ENCODE data around the gene ESD.
"Not testable (repeated sequence)": the region's sequence is repeated elsewhere in the genome, so short reads cannot be mapped to it uniquely, and the experiment has no call there.

Gene ESD

GRCh38 chr13:46796515-46797474 lies at the start of gene ESD:
Gene ESD, minus strand, starts transcription at chr13:46797161. Its CDS starts 5,748 bp downstream, at chr13:46791413.
- DNase-seq (ENCODE audit: low read depth), result peak; percentile 75

GRCh38 chr13:46846726-46847125 lies 49.8 kb upstream of the ESD start:
- no peak for DNase-seq (ENCODE audit: low read depth)

GRCh38 chr13:46845146-46845545 lies 48.2 kb upstream of the ESD start:
- DNase-seq (ENCODE audit: low read depth), result no peak

GRCh38 chr13:46844431-46844830 lies 47.5 kb upstream of the ESD start:
- no peak for DNase-seq (ENCODE audit: low read depth)

- DNase-seq (ENCODE audit: low read depth), result no peak
Observed at GRCh38 chr13:46839399-46839798, 42.4 kb upstream of the ESD start.

- no peak for DNase-seq (ENCODE audit: low read depth)
Observed at GRCh38 chr13:46834657-46835056, 37.7 kb upstream of the ESD start.

- no peak for DNase-seq (ENCODE audit: low read depth)
Observed at GRCh38 chr13:46831588-46832194, 34.7 kb upstream of the ESD start.

- DNase-seq (ENCODE audit: low read depth), result no peak
Observed at GRCh38 chr13:46830405-46831005, 33.5 kb upstream of the ESD start.

GRCh38 chr13:46822551-46822950 lies 25.6 kb upstream of the ESD start:
- DNase-seq (ENCODE audit: low read depth), result no peak

GRCh38 chr13:46817838-46818476 lies 21.0 kb upstream of the ESD start:
- no peak for DNase-seq (ENCODE audit: low read depth)

GRCh38 chr13:46817095-46817494 lies 20.1 kb upstream of the ESD start:
- no peak for DNase-seq (ENCODE audit: low read depth)

- no peak for DNase-seq (ENCODE audit: low read depth)
Observed at GRCh38 chr13:46816371-46816770, 19.4 kb upstream of the ESD start.

GRCh38 chr13:46812301-46812797 lies 15.4 kb upstream of the ESD start:
- DNase-seq (ENCODE audit: low read depth), result no peak

- no peak for DNase-seq (ENCODE audit: low read depth)
Observed at GRCh38 chr13:46810440-46810839, 13.5 kb upstream of the ESD start.

GRCh38 chr13:46804921-46805320 lies 8.0 kb upstream of the ESD start:
- not testable (repeated sequence) for DNase-seq (ENCODE audit: low read depth)

GRCh38 chr13:46804391-46804815 lies 7.4 kb upstream of the ESD start:
- DNase-seq (ENCODE audit: low read depth), result no peak

- no peak for DNase-seq (ENCODE audit: low read depth)
Observed at GRCh38 chr13:46803586-46803985, 6.6 kb upstream of the ESD start.

- no peak for DNase-seq (ENCODE audit: low read depth)
Observed at GRCh38 chr13:46801858-46802257, 4.9 kb upstream of the ESD start.

- DNase-seq (ENCODE audit: low read depth), result no peak
Observed at GRCh38 chr13:46799139-46799538, 2.2 kb upstream of the ESD start.

GRCh38 chr13:46797501-46798237 lies 708 bp upstream of the ESD start:
- DNase-seq (ENCODE audit: low read depth), result no peak

GRCh38 chr13:46796129-46796514 lies 839 bp downstream of the ESD start:
- no peak for DNase-seq (ENCODE audit: low read depth)

- DNase-seq (ENCODE audit: low read depth), result no peak
Observed at GRCh38 chr13:46795321-46795720, 1.6 kb downstream of the ESD start.

Data from activated T-helper 1 cell treated with Interleukin-2 at 50 U/mL for 16 hours (primary cell).